SK-N-SH treated with all-trans-retinoic acid at 6 μM for 48 hours (cell line): Measurements from ENCODE around the gene HOXA4.

Experiments
- ATAC-seq: fragments of 200-7000 bp; cut with Tn5 transposase; 3 replicates; pipeline ENCODE4 v1.9.1; 2020; ENCODE audit warnings: mild to moderate bottlenecking, moderate library complexity
- ARNTL ChIP-seq: fragments of 450-650 bp; formaldehyde crosslinking; IDR thresholded peaks from 2 replicates; pipeline ENCODE4 v1.5.0; 2020; ENCODE audit warnings: low read depth, mild to moderate bottlenecking, moderate library complexity, borderline replicate concordance
- CSDC2 ChIP-seq: fragments of 250-450 bp; sonication (Bioruptor Pico); IDR thresholded peaks from 2 replicates; pipeline ENCODE4 v1.5.0; 2020; ENCODE audit warnings: mild to moderate bottlenecking, moderate library complexity
- OSR1 ChIP-seq: fragments of 250-450 bp; sonication (Bioruptor Pico); IDR thresholded peaks from 2 replicates; pipeline ENCODE4 v1.8.0; 2022; ENCODE audit warnings: moderate library complexity, mild to moderate bottlenecking, inconsistent platforms
- RARB ChIP-seq: fragments of 250-450 bp; sonication (Bioruptor Pico); IDR thresholded peaks from 2 replicates; pipeline ENCODE4 v1.8.0; 2021; ENCODE audit warnings: mild to moderate bottlenecking, moderate library complexity
- SNAI2 ChIP-seq: fragments of 250-450 bp; sonication (Bioruptor Pico); IDR thresholded peaks from 2 replicates; pipeline ENCODE4 v1.5.0; 2020; ENCODE audit warnings: mild to moderate bottlenecking, moderate library complexity
- TCF4 ChIP-seq: fragments of 250-450 bp; sonication (Bioruptor Pico); IDR thresholded peaks from 2 replicates; pipeline ENCODE4 v1.8.0; 2021; ENCODE audit warnings: mild to moderate bottlenecking, moderate library complexity, borderline replicate concordance
- ZFP3 ChIP-seq: fragments of 250-450 bp; sonication (Bioruptor Pico); IDR thresholded peaks from 2 replicates; pipeline ENCODE4 v1.5.0; 2020; ENCODE audit warnings: mild to moderate bottlenecking, moderate library complexity
- ZFP30 ChIP-seq: fragments of 450-650 bp; formaldehyde crosslinking; IDR thresholded peaks from 2 replicates; pipeline ENCODE4 v1.5.0; 2022; ENCODE audit warnings: mild to moderate bottlenecking, moderate library complexity
- ZNF70 ChIP-seq: fragments of 450-650 bp; formaldehyde crosslinking; IDR thresholded peaks from 2 replicates; pipeline ENCODE4 v1.5.0; 2020; ENCODE audit warnings: mild to moderate bottlenecking, moderate library complexity
- TF ChIP-seq, protein P1 (sequence below): fragments of 250-450 bp; sonication (Bioruptor Pico); IDR thresholded peaks from 2 replicates; pipeline ENCODE4 v1.5.0; 2020; ENCODE audit warnings: mild to moderate bottlenecking, moderate library complexity
- TF ChIP-seq, protein P2 (sequence below): fragments of 250-450 bp; sonication (Bioruptor Pico); IDR thresholded peaks from 2 replicates; pipeline ENCODE4 v1.8.0; 2020; ENCODE audit warnings: mild to moderate bottlenecking, moderate library complexity, borderline replicate concordance
- TF ChIP-seq, protein P3 (sequence below): fragments of 250-450 bp; sonication (Bioruptor Pico); IDR thresholded peaks from 2 replicates; pipeline ENCODE4 v1.8.0; 2021; ENCODE audit warnings: low read depth, mild to moderate bottlenecking, moderate library complexity, borderline replicate concordance

The HOXA4 gene

DNA sequence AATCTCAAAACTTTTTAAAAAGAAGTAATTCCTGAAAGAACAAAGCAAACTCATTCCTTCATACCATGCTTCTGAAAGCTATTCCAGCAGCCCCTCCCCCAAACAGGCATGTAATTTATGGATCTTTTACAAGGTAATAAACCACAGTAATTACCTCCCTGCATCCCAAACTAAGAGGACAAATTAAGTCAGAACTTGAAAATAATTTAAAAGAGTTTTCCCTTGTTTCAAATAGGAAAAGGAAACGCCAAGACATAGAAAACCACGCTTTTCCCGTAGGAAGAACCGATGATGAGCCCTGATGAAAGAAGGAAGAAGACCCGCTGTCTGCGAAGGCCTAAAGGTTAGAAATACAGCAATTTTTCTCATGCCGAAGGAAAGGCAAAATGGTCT is 8.9 kb downstream of the HOXA4 start:
- ATAC-seq, result no peak

DNA sequence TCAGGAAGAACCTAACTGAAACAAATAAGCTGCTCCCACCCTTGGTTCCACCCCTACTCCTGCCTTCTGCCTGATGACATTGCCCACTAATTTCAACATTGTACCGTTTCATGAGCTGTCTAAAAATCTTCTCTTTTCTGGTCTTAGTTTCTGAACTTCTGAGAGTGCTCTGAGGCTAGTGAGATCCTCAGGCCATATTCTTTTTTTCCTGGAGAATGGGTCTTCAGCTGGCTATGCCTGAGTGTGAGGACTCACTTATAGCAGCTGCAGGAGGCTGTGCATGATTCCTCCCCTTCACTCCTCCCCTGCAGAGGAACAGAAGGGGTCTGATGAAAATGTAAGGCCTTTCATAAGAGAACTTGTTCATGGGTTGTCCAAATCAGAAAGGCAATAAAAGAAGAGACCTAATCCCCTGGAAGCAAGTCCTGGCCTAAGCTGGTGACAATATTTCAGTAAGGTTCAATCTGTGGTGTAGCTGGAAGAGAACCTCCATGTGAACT is 11.1 kb downstream of the HOXA4 start:
- no peak for ATAC-seq
- TF ChIP-seq TCF4 (no peak), ARNTL (no peak), OSR1 (CRISPR knock-in tag) (no peak), RARB (CRISPR knock-in tag) (no peak), SNAI2 (CRISPR knock-in tag) (no peak)
- TF ChIP-seq, protein P1, sequence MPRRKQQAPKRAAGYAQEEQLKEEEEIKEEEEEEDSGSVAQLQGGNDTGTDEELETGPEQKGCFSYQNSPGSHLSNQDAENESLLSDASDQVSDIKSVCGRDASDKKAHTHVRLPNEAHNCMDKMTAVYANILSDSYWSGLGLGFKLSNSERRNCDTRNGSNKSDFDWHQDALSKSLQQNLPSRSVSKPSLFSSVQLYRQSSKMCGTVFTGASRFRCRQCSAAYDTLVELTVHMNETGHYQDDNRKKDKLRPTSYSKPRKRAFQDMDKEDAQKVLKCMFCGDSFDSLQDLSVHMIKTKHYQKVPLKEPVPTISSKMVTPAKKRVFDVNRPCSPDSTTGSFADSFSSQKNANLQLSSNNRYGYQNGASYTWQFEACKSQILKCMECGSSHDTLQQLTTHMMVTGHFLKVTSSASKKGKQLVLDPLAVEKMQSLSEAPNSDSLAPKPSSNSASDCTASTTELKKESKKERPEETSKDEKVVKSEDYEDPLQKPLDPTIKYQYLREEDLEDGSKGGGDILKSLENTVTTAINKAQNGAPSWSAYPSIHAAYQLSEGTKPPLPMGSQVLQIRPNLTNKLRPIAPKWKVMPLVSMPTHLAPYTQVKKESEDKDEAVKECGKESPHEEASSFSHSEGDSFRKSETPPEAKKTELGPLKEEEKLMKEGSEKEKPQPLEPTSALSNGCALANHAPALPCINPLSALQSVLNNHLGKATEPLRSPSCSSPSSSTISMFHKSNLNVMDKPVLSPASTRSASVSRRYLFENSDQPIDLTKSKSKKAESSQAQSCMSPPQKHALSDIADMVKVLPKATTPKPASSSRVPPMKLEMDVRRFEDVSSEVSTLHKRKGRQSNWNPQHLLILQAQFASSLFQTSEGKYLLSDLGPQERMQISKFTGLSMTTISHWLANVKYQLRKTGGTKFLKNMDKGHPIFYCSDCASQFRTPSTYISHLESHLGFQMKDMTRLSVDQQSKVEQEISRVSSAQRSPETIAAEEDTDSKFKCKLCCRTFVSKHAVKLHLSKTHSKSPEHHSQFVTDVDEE (CRISPR knock-in tag), result no peak

More for the DNA sequence above, 8.9 kb downstream of the HOXA4 start:
- TF ChIP-seq, protein P2, sequence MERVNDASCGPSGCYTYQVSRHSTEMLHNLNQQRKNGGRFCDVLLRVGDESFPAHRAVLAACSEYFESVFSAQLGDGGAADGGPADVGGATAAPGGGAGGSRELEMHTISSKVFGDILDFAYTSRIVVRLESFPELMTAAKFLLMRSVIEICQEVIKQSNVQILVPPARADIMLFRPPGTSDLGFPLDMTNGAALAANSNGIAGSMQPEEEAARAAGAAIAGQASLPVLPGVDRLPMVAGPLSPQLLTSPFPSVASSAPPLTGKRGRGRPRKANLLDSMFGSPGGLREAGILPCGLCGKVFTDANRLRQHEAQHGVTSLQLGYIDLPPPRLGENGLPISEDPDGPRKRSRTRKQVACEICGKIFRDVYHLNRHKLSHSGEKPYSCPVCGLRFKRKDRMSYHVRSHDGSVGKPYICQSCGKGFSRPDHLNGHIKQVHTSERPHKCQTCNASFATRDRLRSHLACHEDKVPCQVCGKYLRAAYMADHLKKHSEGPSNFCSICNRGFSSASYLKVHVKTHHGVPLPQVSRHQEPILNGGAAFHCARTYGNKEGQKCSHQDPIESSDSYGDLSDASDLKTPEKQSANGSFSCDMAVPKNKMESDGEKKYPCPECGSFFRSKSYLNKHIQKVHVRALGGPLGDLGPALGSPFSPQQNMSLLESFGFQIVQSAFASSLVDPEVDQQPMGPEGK (CRISPR knock-in tag), result no peak
- TF ChIP-seq, protein P3, sequence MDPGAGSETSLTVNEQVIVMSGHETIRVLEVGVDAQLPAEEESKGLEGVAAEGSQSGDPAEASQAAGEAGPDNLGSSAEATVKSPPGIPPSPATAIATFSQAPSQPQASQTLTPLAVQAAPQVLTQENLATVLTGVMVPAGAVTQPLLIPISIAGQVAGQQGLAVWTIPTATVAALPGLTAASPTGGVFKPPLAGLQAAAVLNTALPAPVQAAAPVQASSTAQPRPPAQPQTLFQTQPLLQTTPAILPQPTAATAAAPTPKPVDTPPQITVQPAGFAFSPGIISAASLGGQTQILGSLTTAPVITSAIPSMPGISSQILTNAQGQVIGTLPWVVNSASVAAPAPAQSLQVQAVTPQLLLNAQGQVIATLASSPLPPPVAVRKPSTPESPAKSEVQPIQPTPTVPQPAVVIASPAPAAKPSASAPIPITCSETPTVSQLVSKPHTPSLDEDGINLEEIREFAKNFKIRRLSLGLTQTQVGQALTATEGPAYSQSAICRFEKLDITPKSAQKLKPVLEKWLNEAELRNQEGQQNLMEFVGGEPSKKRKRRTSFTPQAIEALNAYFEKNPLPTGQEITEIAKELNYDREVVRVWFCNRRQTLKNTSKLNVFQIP (CRISPR knock-in tag), result no peak

DNA sequence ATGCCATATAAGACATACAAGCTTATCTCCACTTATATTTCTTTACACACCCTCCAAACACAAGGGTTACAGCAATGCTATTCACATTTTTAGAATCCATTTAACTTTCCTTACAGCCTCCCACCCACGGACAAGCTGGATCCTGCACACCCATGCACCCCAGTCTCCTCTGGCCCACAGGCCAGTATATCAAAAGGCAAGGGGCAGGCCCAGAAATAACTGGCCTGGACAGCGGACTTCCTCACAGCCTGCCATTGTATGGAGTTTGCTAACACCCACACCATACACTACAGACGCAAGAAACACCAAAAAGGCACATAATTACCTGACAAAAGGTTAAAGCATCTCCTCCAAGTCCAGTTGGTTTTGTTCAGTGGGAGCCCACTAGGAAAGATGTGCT is 12.0 kb downstream of the HOXA4 start:
- ATAC-seq, result no peak

DNA sequence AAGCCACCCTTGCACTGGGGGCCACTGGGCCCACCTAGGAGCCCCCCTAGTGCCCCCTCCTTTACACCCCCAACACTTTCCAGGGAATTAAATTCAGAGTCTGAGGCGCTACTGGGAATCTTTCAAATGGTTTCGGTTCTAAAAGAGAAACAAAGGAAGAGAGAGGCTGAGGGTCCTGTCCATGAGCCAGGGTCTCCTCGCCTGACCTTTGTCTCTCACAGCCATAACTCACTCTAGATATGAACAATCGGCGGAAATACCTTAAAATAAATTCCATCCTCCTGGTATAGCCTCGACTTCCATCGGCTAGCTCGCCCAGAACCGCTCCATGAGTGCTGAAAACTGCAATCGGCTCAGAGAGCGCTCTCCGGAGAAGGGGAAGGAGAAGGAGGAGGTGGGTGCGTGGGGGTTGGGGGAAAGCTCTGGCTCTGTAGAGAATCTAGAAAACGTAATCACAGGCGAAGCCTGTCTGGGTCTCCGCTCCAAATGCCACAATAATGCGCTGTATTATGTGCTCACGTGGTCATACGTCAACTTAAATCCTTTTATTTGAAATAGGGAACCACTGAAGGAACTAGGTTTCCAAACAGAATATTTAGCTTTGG is 12.6 kb downstream of the HOXA4 start:
- TF ChIP-seq OSR1 (CRISPR knock-in tag) (no peak), ZFP30 (CRISPR knock-in tag) (no peak), ZFP3 (no peak), SNAI2 (CRISPR knock-in tag) (no peak)
- ATAC-seq, result no peak

More for the DNA sequence above, 12.0 kb downstream of the HOXA4 start:
- TF ChIP-seq TCF4, result no peak
- TF ChIP-seq, all 23 proteins: peak for 0

DNA sequence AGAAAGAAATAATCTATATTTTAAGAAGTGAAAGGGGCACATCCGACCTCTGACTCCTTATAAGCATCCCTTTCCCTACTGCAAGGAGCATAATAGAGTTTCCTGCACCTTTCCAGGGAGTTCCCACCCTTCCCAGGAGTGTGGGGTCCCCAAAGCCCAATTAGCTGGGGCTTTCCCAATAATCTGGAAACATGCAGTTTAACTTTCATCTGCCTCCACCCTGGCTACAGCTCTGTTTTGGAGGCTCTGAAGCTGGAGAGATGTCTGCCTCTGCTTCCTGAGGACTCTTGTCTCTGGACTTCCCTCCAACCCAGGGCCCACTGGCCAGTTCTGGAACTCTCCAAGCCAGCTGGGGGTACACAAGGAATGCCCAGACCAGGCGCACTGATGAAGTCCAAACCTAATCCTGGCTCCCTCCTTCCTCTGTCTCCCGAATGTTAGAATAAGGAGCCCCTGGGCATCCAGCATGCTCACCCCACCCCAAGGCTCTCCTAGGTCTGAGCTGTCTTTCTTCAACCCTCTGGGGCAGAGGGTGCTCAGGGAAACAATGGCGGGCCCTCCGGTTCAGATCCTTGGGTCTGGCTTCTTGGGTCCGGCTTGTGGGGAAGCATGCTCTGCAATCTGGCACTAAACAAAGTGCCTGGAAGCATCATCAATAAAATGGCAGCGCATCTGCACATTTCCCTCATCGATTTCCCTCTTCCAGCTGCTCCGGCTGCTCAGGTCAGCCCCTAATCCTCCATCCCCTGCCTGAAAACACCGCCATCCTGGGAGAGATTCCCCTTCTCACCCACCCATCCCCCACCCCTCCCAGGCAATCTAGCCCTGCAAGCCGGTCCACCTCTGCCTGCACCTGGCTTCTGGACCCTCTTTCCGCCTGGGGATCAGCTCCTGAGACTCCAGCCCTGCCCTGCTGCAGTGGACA is 13.3 kb downstream of the HOXA4 start:
- TF ChIP-seq, protein P1 (CRISPR knock-in tag), result no peak
- no peak for TF ChIP-seq CSDC2 (CRISPR knock-in tag)
- no peak for TF ChIP-seq ZNF70 (CRISPR knock-in tag)
- TF ChIP-seq SNAI2 (CRISPR knock-in tag), result no peak
- ATAC-seq, result no peak
